Activated CD4-positive, alpha-beta T cell treated with anti-CD3 and anti-CD28 coated beads, Interleukin-2, amount 10 ng/mL, durations not matched to agents 7 days and 5 days (primary cell): ENCODE measurements around the gene LILRB5. TPM values are rescaled to one million over a fixed set of nuclear protein-coding genes. Genes with fewer than 3 reads are reported as not detected.
"Not testable (repeated sequence)": the region's sequence is repeated elsewhere in the genome, so short reads cannot be mapped to it uniquely, and the experiment has no call there.

Experiments used
- CTCF ChIA-PET: fragments of 350-600 bp; sonication (Branson Sonifier 250); formaldehyde crosslinking; loops from one replicate; lab custom pipeline; 2021; ENCODE audit warnings: antibody characterized with exemption; lab: Charles Lee
- POLR2A ChIA-PET: fragments of 350-600 bp; sonication (Branson Sonifier 250); formaldehyde crosslinking; loops from one replicate; lab custom pipeline; 2021; ENCODE audit warnings: antibody characterized with exemption; lab: Charles Lee
- DNase-seq: peaks from one replicate; pipeline ENCODE4 v3.0.0-alpha.2; 2020
- H3K27ac Mint-ChIP-seq: one replicate; pipeline ENCODE4 v1.8.0; 2021; ENCODE audit warnings: mild to moderate bottlenecking, moderate library complexity, mixed read lengths
- H3K27me3 Mint-ChIP-seq: one replicate; pipeline ENCODE4 v1.8.0; 2021; ENCODE audit warnings: mixed read lengths
- H3K36me3 Mint-ChIP-seq: one replicate; pipeline ENCODE4 v1.8.0; 2021; ENCODE audit warnings: low read depth, mixed read lengths
- H3K4me1 Mint-ChIP-seq: one replicate; pipeline ENCODE4 v1.8.0; 2021; ENCODE audit warnings: mixed read lengths
- H3K4me3 Mint-ChIP-seq: one replicate; pipeline ENCODE4 v1.8.0; 2021; ENCODE audit warnings: mild to moderate bottlenecking, moderate library complexity, mixed read lengths
- H3K9me3 Mint-ChIP-seq: one replicate; pipeline ENCODE4 v1.8.0; 2021; ENCODE audit warnings: mixed read lengths
- total RNA-seq, 2 experiments: library from RNA; stranded (reverse); gene quantifications; one replicate each; pipeline ENCODE4 v1.2.3, GENCODE V29; 2021

Gene LILRB5
- total RNA-seq, 2 experiments from 2014 or later = not detected

- H3K4me1 Mint-ChIP-seq, DNase-seq, H3K27ac Mint-ChIP-seq, POLR2A ChIA-PET, H3K36me3 Mint-ChIP-seq, CTCF ChIA-PET, H3K4me3 Mint-ChIP-seq, H3K9me3 Mint-ChIP-seq: not testable (repeated sequence)
- H3K27me3 Mint-ChIP-seq = peaks cover 31% of the 10 kb centered on the region
Measured at GRCh38 chr19:54281729-54282075, 24.6 kb upstream of the LILRB5 start.

- H3K36me3 Mint-ChIP-seq = no peaks in the 10 kb centered on the region
- no peak for DNase-seq
- ChIA-PET POLR2A (no interaction called here), CTCF (no interaction called here)
- H3K9me3 Mint-ChIP-seq = no peaks in the 10 kb centered on the region
- H3K4me3 Mint-ChIP-seq = no peak within 1 kb of the TSS
- no peak within 1 kb of the TSS for H3K27ac Mint-ChIP-seq
- H3K27me3 Mint-ChIP-seq = peaks cover 31% of the 10 kb centered on the region
- peaks cover 6% of the 10 kb centered on the region for H3K4me1 Mint-ChIP-seq
Measured at GRCh38 chr19:54281007-54281728, 24.1 kb upstream of the LILRB5 start, which contains the start of gene LILRB2. Gene LILRB2 (minus strand): TSS chr19:54281110. CDS start chr19:54280496, 614 bp downstream.

- H3K4me1 Mint-ChIP-seq, H3K36me3 Mint-ChIP-seq, DNase-seq, H3K9me3 Mint-ChIP-seq, H3K4me3 Mint-ChIP-seq, H3K27ac Mint-ChIP-seq, CTCF ChIA-PET, POLR2A ChIA-PET: not testable (repeated sequence)
- peaks cover 31% of the 10 kb centered on the region for H3K27me3 Mint-ChIP-seq
Measured at GRCh38 chr19:54280441-54280840, 23.4 kb upstream of the LILRB5 start.

DNA sequence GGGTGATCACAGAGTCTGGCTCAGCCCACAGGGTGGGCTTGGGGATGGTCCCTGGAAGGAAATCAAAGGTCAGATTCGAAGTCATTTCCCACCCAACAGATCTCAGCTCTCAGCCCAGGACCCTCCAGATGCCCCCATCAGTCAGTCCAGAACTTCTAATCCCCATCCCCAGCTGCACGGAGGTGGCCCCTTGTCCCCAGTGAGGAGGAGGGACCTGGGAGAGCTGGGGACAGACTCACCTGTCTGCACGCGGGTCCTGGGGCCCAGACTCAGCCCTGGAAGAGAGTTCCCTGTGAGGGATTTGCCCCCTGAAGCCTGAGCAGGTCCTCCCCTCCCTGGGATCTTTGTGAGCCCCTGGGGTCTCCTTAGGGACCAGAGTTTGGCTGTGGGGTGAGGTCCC is 23.0 kb upstream of the LILRB5 start:
- H3K4me3 Mint-ChIP-seq, H3K36me3 Mint-ChIP-seq, CTCF ChIA-PET, H3K9me3 Mint-ChIP-seq, H3K4me1 Mint-ChIP-seq, POLR2A ChIA-PET, H3K27ac Mint-ChIP-seq, DNase-seq: not testable (repeated sequence)
- peaks cover 31% of the 10 kb centered on the region for H3K27me3 Mint-ChIP-seq

- ChIA-PET POLR2A (no interaction called here), CTCF (no interaction called here)
- H3K4me3 Mint-ChIP-seq = no peak overlapping the region
- no peaks in the 10 kb centered on the region for H3K9me3 Mint-ChIP-seq
- H3K36me3 Mint-ChIP-seq = no peaks in the 10 kb centered on the region
- H3K27me3 Mint-ChIP-seq = peaks cover 28% of the 10 kb centered on the region
- H3K27ac Mint-ChIP-seq = no peak overlapping the region
- DNase-seq = no peak
- H3K4me1 Mint-ChIP-seq = peaks cover 6% of the 10 kb centered on the region
Measured at GRCh38 chr19:54279406-54279962, 22.4 kb upstream of the LILRB5 start.

DNA sequence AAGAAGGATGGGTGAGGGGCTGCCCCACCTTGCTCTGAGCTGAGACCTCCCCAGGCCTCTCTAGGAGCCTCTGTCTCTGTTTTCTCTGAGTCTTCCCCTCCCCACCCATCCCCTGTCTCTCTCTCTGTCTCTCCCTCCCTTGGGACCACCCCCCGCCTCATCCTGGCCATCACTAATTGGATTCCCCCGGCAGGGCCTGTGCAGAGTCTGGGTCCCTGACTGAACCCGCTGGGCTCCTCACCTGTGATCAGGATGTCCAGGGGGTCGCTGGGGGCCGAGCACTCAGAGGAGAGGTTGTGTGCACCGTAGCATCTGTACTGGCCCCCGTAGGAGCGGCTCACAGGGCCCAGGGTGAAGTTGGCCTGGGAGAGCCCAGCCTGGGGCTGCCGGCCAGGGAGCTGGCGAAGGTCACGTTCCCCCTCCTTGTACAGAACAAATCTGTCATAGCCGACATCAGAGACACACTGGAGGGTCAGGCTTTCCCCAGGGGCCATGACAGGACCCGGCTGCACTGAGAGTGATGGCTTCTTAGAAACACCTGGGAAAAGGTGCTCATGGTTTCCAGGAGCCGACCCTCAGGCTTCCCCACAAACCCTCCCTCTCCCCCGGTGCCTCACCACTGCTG is 21.6 kb upstream of the LILRB5 start:
- H3K36me3 Mint-ChIP-seq, H3K4me1 Mint-ChIP-seq, H3K27ac Mint-ChIP-seq, CTCF ChIA-PET, H3K4me3 Mint-ChIP-seq, H3K9me3 Mint-ChIP-seq, POLR2A ChIA-PET, DNase-seq: not testable (repeated sequence)
- peaks cover 28% of the 10 kb centered on the region for H3K27me3 Mint-ChIP-seq

DNA sequence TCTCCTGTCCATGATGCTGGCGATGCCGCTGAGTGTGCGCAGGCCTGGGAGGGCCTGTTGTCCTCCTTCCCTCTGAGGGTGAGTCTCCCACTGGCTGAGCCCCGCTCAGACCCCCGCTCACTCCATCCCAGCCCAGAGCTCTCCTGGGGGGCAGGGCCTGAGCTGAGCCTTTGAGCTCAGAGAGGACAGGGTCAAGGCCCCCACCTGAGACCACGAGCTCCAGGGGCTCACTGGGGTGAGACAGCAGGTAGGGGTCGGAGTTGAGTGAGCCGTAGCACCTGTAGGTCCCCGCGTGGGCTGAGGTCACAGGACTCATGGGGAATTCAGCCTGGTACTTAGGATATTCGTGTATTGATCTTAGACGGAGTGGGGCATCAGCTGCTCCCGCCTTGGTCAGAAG is 21.0 kb upstream of the LILRB5 start:
- H3K4me1 Mint-ChIP-seq, H3K4me3 Mint-ChIP-seq, H3K27ac Mint-ChIP-seq, DNase-seq, H3K36me3 Mint-ChIP-seq, POLR2A ChIA-PET, H3K9me3 Mint-ChIP-seq, CTCF ChIA-PET: not testable (repeated sequence)
- H3K27me3 Mint-ChIP-seq = peaks cover 29% of the 10 kb centered on the region

- H3K27me3 Mint-ChIP-seq = peaks cover 26% of the 10 kb centered on the region
- CTCF ChIA-PET, H3K4me1 Mint-ChIP-seq, H3K9me3 Mint-ChIP-seq, H3K36me3 Mint-ChIP-seq, H3K27ac Mint-ChIP-seq, POLR2A ChIA-PET, DNase-seq, H3K4me3 Mint-ChIP-seq: not testable (repeated sequence)
Measured at GRCh38 chr19:54277111-54277615, 20.1 kb upstream of the LILRB5 start.

GRCh38 chr19:54275951-54276350 is 18.9 kb upstream of the LILRB5 start:
- Mint-ChIP-seq H3K27ac (no peak overlapping the region), H3K9me3 (no peaks in the 10 kb centered on the region), H3K27me3 (peaks cover 20% of the 10 kb centered on the region), H3K4me3 (no peak overlapping the region), H3K36me3 (no peaks in the 10 kb centered on the region), H3K4me1 (no peaks in the 10 kb centered on the region)
- DNase-seq = no peak
- POLR2A ChIA-PET = no interaction called here
- CTCF ChIA-PET = no interaction called here

DNA sequence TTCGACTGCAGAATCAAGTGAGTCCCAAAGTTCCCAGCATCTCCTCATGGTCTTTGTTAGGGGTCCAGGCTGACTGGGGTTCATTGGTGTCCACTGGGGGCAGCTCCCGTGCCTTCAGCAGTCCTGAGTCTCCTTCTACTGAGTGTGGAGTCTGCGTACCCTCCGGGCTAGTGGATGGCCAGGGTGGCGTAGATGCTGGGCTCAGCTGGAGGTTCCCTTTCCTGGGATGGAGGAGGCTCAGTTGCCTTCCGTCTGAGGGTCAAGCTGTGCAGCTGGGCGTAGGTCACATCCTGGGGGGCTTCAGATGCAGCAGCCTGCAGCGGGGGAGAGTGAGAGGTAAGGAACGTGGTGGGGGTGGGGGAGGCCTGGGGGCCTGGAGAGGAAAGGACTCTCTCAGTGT is 17.4 kb upstream of the LILRB5 start:
- POLR2A ChIA-PET, CTCF ChIA-PET, DNase-seq, H3K36me3 Mint-ChIP-seq, H3K4me3 Mint-ChIP-seq, H3K9me3 Mint-ChIP-seq, H3K4me1 Mint-ChIP-seq, H3K27ac Mint-ChIP-seq: not testable (repeated sequence)
- H3K27me3 Mint-ChIP-seq = peaks cover 12% of the 10 kb centered on the region

- ChIA-PET POLR2A (no interaction called here), CTCF (no interaction called here)
- H3K36me3 Mint-ChIP-seq = no peaks in the 10 kb centered on the region
- H3K9me3 Mint-ChIP-seq = no peaks in the 10 kb centered on the region
- H3K4me3 Mint-ChIP-seq = no peak overlapping the region
- no peak overlapping the region for H3K27ac Mint-ChIP-seq
- no peak for DNase-seq
- peaks cover 12% of the 10 kb centered on the region for H3K27me3 Mint-ChIP-seq
- H3K4me1 Mint-ChIP-seq = no peaks in the 10 kb centered on the region
Measured at GRCh38 chr19:54273821-54274220, 16.7 kb upstream of the LILRB5 start.

DNA sequence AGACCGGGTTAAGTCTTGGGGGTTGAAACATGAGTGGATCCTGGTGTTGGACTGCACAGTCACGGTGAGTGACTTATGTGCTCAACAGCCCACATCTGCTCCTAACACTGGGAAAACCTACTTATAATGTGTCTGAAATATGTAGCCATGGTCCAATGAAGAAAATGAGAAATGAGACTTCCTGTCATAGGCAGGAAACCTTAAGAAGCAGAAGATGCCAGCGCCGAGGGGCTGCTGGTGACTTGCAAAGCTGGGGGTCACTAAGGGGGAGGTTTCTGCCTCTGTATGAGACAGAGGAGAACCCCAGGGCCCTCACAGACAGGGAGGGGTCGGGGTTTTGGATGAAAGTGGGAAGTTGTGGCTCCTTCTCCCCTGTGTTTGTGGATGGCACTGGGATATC is 15.1 kb upstream of the LILRB5 start:
- CTCF ChIA-PET, DNase-seq, H3K9me3 Mint-ChIP-seq, H3K27ac Mint-ChIP-seq, POLR2A ChIA-PET, H3K4me3 Mint-ChIP-seq, H3K4me1 Mint-ChIP-seq, H3K36me3 Mint-ChIP-seq: not testable (repeated sequence)
- peaks cover 22% of the 10 kb centered on the region for H3K27me3 Mint-ChIP-seq

GRCh38 chr19:54271587-54271986 is 14.5 kb upstream of the LILRB5 start:
- DNase-seq, H3K9me3 Mint-ChIP-seq, POLR2A ChIA-PET, H3K4me1 Mint-ChIP-seq, H3K27ac Mint-ChIP-seq, H3K36me3 Mint-ChIP-seq, H3K4me3 Mint-ChIP-seq: not testable (repeated sequence)
- CTCF ChIA-PET = interaction anchor here (0.6 kb wide), 1 partner anchor 238 kb away, joined by 3 read pairs; no protein-coding TSS in a partner anchor
- peaks cover 24% of the 10 kb centered on the region for H3K27me3 Mint-ChIP-seq
